Measurements from ENCODE around the gene KCNV2.
"Not testable (repeated sequence)": the region's sequence is repeated elsewhere in the genome, so short reads cannot be mapped to it uniquely, and the experiment has no call there.

Gene KCNV2

DNA sequence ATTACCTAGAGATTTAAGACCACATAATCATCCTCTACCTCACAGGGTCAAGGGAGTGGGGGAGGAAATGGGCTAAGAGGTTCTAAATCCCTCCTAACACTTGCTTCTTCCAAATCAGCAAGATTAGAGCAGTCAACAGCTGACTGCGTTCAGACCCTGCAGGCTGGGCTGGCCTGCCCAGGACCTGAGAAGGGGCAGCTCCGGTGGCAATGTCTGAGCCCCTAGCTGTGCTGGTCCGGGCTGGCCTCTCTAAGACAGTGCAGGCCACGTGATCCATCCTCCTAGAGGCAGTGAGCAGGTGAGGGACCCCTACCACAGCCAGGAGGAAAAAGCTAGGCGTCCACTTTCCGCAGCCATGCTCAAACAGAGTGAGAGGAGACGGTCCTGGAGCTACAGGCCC lies at the start of gene KCNV2:
Gene KCNV2, plus strand, starts transcription at position 126 of the 400 bp plus-strand sequence. Its CDS starts 230 bp downstream, at position 356.
- DNase-seq = no peak

DNA sequence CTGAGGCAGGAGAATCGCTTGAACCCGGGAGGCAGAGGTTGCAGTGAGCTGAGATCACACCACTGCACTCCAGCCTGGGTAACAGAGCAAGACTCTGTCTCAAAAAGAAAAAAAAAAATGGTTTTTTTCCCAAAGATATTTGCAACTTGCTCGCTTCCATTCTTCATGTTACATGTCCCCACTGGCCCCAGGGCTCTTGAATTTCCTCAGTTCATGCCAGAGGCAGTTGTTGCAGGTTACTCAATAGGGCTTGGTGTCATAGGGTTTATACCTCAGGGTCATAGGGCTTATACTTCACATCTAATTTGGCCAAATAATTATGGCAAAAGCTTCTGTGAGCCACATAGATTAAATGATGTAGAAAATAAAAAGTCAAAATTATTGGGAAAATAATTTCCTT lies 44.1 kb upstream of the KCNV2 start:
- DNase-seq = no peak

DNA sequence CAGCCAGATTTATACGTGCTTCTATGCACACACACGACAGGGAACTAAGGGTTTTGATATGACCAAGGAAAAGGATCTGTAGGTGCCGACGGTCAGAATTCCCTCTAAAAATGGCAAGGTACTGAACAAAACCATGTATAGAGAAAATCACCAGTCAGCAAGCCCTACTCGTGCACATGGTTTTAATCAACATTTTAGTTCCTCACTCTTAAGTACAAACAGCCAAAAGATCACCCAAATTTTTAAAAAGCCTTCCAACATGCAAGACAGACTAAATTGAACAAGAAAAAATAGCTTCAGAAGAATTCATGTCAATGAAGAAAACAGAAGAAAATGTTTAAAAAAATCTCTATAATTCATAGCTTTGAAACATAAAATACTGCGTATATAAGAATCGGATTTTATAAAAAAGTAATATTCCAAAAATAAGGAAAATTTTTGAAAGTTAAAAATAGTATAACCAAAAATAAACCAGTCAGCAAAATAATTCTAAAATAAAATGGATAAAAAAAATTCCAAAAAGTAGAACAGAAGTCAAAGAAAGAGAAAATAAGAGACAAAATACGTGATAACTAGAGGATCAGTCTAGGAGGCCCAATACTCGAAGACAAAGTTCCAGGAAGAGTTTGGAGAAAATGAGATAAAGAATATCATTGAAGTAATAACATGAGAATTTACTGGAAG lies 43.0 kb upstream of the KCNV2 start:
- no peak for DNase-seq

GRCh38 chr9:2675834-2676233 lies 41.5 kb upstream of the KCNV2 start:
- no peak for DNase-seq

GRCh38 chr9:2676466-2676865 lies 40.8 kb upstream of the KCNV2 start:
- no peak for DNase-seq

- DNase-seq = no peak
Observed at GRCh38 chr9:2677915-2678889, 39.1 kb upstream of the KCNV2 start.

GRCh38 chr9:2679011-2679410 lies 38.3 kb upstream of the KCNV2 start:
- no peak for DNase-seq

- DNase-seq = no peak
Observed at GRCh38 chr9:2681981-2682380, 35.3 kb upstream of the KCNV2 start.

GRCh38 chr9:2686911-2687310 lies 30.4 kb upstream of the KCNV2 start:
- DNase-seq = no peak

DNA sequence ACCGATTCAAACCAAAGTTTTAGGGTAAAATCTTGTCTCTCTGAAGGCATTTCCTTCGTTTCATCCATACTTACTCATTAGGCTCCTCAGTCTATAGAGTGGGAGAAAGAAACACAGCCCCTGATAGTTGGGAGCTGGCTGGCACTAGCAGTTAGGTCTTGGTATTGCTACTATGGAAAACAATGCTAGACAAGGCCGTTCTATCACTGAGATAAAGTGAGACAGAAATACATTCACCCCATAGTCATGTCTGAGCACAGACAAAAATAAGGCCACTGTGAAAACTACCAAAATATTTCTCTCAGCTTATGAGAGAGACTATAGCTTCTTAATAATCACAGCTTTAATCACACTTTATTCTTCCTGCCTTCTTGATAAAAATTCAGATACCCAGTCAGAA lies 28.7 kb upstream of the KCNV2 start:
- no peak for DNase-seq

- DNase-seq = no peak
Observed at GRCh38 chr9:2691212-2691611, 26.1 kb upstream of the KCNV2 start.

DNA sequence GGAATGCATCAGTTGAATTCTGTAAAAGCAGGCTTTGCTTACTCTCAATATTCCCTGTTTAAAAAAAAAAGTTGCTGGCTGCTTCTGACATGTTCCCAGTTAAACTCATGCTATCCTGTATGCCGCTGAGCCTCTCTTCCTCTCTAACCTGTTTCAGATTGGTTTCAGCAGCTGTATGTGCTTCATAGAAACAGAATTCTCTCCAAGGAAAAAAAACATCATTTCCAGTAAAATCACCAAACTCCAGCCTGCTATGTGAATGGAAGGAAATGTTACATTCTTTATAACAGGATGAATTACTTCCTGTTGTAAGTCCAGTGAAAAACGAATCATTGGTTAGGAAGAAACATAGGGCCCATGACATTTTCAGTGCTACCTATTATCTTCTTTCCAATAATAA lies 25.7 kb upstream of the KCNV2 start:
- no peak for DNase-seq

DNA sequence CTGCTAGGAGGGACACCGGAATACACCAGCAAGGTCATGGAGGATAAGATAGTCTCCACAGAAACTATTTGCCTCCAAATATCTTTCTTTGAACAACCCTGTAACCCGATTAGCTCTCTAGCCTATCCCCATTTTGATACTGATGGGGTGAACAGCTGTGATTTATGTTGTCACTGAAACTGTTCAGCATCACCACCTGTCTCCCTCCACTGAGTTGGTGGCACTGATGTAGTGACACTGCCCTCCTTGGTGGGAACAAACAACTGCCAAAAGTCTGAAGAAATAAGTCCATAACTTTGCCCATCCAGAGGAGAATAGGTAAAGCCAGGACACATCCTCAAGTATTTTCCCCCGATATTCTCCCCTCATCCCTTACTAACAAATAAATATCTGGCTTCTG lies 24.3 kb upstream of the KCNV2 start:
- DNase-seq = no peak

- DNase-seq = no peak
Observed at GRCh38 chr9:2697492-2697891, 19.8 kb upstream of the KCNV2 start.

DNA sequence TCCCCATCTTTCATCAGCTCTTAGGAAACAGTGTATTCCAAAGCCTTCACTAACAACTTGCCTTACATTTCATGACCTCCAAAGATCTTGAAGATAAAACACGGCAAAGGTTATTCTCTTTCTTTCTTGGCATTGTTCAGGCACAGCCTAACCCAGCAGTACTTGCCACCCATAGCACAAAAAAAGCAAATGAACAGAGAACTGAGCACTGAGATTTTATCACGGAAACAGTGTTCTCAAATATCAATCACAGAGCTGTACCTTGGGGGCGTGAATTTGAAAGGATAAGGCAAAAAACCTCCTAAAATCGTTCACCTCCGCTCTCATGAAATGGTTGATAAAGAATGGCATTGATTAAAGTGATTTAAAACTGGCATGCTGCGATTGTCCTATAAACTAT lies 16.9 kb upstream of the KCNV2 start:
- DNase-seq = no peak

- DNase-seq = no peak
Observed at GRCh38 chr9:2700909-2701550, 16.3 kb upstream of the KCNV2 start.

- no peak for DNase-seq
Observed at GRCh38 chr9:2704504-2704903, 12.8 kb upstream of the KCNV2 start.

GRCh38 chr9:2707256-2707655 lies 10.1 kb upstream of the KCNV2 start:
- DNase-seq = not testable (repeated sequence)

DNA sequence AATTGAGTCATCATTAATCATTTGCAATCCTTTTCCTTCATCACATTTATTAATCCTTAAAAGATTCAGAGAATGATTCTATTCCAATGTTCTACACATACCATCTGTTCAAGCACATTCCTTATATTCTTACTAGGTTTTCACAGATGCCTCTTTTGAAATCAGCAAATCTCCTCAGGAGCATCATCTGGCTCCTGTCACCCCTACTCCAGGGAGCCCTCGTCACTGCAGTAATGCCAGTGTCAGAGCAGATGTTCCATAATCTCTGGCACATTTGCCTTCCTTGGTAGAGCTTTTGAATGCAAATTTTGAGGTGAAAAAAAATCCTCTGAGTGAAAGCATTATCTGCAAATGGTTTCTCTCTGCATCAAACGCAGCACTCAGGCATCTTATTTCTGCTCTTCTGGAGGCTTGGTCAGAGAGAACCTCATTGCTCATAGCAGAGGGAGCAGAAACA lies 7.6 kb upstream of the KCNV2 start:
- no peak for DNase-seq

DNA sequence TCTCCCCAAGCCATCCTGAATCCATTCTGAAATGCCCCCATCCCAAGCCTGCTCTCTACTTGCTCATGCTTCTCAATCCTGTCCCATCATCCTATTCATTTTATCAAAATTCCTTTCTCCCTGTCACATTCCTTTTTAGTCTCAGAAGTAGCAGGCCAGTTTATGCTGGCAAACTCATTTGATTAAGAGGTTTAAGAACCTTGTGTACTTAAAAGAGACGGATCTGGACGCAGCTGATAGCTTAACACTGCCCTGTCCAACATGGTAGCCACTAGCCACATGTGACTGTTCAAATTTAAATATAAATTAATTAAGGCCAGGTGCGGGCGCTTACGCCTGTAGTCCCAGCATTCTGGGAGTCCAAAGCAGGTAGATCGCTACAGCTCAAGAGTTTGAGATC lies 5.6 kb upstream of the KCNV2 start:
- DNase-seq = no peak

- no peak for DNase-seq
Observed at GRCh38 chr9:2718001-2718697, 839 bp downstream of the KCNV2 start.

GRCh38 chr9:2718698-2719033 lies 1.4 kb downstream of the KCNV2 start:
- DNase-seq = no peak

GRCh38 chr9:2720179-2720654 lies 2.9 kb downstream of the KCNV2 start:
- DNase-seq = no peak
